Fibroblast of lung (primary cell): ENCODE measurements around the gene D2HGDH.
"Not testable (repeated sequence)": the region's sequence is repeated elsewhere in the genome, so short reads cannot be mapped to it uniquely, and the experiment has no call there.

Source experiments
- EZH2 ChIP-seq: IDR thresholded peaks from 2 replicates; pipeline ENCODE4 v1.5.1; 2012; ENCODE audit warnings: low read length, control low read depth, mild to moderate bottlenecking; ENCODE audit errors: missing control alignments
- TF ChIP-seq, protein P1 (sequence below), 2 donors: IDR thresholded peaks in 1 of 2; conservative IDR thresholded peaks in 1 of 2; 1 replicate in 1 of 2; 2 replicates in 1 of 2; pipeline ENCODE4 v1.5.1; 2011 to 2012; ENCODE audit warnings: low read length in 2 of 2, control low read depth in 1 of 2, inconsistent platforms in 1 of 2, low read depth in 1 of 2, mild to moderate bottlenecking in 1 of 2

GRCh38 chr2:241743008-241743407 lies 8.6 kb downstream of the D2HGDH start:
- TF ChIP-seq, protein P1, sequence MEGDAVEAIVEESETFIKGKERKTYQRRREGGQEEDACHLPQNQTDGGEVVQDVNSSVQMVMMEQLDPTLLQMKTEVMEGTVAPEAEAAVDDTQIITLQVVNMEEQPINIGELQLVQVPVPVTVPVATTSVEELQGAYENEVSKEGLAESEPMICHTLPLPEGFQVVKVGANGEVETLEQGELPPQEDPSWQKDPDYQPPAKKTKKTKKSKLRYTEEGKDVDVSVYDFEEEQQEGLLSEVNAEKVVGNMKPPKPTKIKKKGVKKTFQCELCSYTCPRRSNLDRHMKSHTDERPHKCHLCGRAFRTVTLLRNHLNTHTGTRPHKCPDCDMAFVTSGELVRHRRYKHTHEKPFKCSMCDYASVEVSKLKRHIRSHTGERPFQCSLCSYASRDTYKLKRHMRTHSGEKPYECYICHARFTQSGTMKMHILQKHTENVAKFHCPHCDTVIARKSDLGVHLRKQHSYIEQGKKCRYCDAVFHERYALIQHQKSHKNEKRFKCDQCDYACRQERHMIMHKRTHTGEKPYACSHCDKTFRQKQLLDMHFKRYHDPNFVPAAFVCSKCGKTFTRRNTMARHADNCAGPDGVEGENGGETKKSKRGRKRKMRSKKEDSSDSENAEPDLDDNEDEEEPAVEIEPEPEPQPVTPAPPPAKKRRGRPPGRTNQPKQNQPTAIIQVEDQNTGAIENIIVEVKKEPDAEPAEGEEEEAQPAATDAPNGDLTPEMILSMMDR (conservative IDR thresholded peaks at IDR 0.05 in 1 of 2, IDR thresholded peaks at IDR 0.05 in 1 of 2; ENCODE audit: low read depth in 1 of 2, low read length in 2 of 2), result not testable (repeated sequence)
- not testable (repeated sequence) for TF ChIP-seq EZH2
